Anterior cingulate cortex (tissue), 58 donors: ENCODE measurements around the gene DRG2.
A peak's percentile ranks its signal among the peaks of the same experiment; 100 is the strongest.

Source experiments
- DNase-seq, 58 donors: peaks; one replicate each; lab custom pipeline; 2025; lab: John Stamatoyannopoulos, UW

DRG2 gene

GRCh38 chr17:18111330-18111971 lies 23.7 kb downstream of the DRG2 start:
- DNase-seq, result no peak

- no peak for DNase-seq
These were observed 27.8 kb downstream of the DRG2 start for GRCh38 chr17:18115517-18115916.

GRCh38 chr17:18116078-18116477 lies 28.3 kb downstream of the DRG2 start:
- no peak for DNase-seq

GRCh38 chr17:18117533-18117932 lies 29.8 kb downstream of the DRG2 start:
- no peak for DNase-seq

GRCh38 chr17:18117982-18118975 lies 30.5 kb downstream of the DRG2 start:
- no peak for DNase-seq

GRCh38 chr17:18119166-18119745 lies 31.5 kb downstream of the DRG2 start:
- no peak for DNase-seq

GRCh38 chr17:18119938-18120337 lies 32.2 kb downstream of the DRG2 start:
- DNase-seq, result no peak

- DNase-seq, result no peak
These were observed 32.8 kb downstream of the DRG2 start for GRCh38 chr17:18120461-18121017.

- DNase-seq, result no peak
These were observed 33.6 kb downstream of the DRG2 start for GRCh38 chr17:18121144-18121910.

GRCh38 chr17:18122990-18123753 lies 35.4 kb downstream of the DRG2 start:
- peak in 1 of 58 donors; percentile 8 for DNase-seq

- no peak for DNase-seq
These were observed 36.8 kb downstream of the DRG2 start for GRCh38 chr17:18124345-18125126.

- DNase-seq, result peak in 25 of 58 donors; percentile 4 to 79 (median 23)
These were observed 41.3 kb downstream of the DRG2 start for GRCh38 chr17:18129041-18129502.

GRCh38 chr17:18132711-18133110 lies 45.0 kb downstream of the DRG2 start:
- DNase-seq, result no peak

GRCh38 chr17:18136357-18136756 lies 48.6 kb downstream of the DRG2 start:
- DNase-seq, result no peak

- no peak for DNase-seq
These were observed 50.5 kb downstream of the DRG2 start for GRCh38 chr17:18138065-18138749.

GRCh38 chr17:18139092-18139491 lies 51.3 kb downstream of the DRG2 start:
- DNase-seq, result no peak

GRCh38 chr17:18139498-18139897 lies 51.8 kb downstream of the DRG2 start:
- DNase-seq, result no peak

- DNase-seq, result no peak
These were observed 52.2 kb downstream of the DRG2 start for GRCh38 chr17:18139949-18140348.
